HFF-Myc (cell line): Measurements from ENCODE around the gene GDE1.

ENCODE experiments used
- DNase-seq: peaks from one replicate; pipeline ENCODE4 v3.0.0-alpha.2; 2011; ENCODE audit warnings: low read depth; ENCODE audit errors: extremely low read depth
- H3K4me3 ChIP-seq: replicated peaks from 2 replicates; pipeline ENCODE4 v1.5.1; 2011; ENCODE audit warnings: low read depth, mild to moderate bottlenecking, control low read depth, low read length
- CTCF ChIP-seq: IDR thresholded peaks from 2 replicates; pipeline ENCODE4 v1.5.1; 2012; ENCODE audit warnings: mild to moderate bottlenecking, low read depth, low read length, control low read depth; ENCODE audit errors: missing control alignments

The GDE1 gene

GRCh38 chr16:19463468-19464315, 58.2 kb downstream of the GDE1 start:
- DNase-seq: no peak
- H3K4me3 ChIP-seq: no peak overlapping the region
- TF ChIP-seq CTCF: no peak

GRCh38 chr16:19460397-19460796, 61.5 kb downstream of the GDE1 start:
- DNase-seq: no peak
- H3K4me3 ChIP-seq: no peak overlapping the region
- TF ChIP-seq CTCF: no peak

GRCh38 chr16:19458722-19459379, 63.0 kb downstream of the GDE1 start:
- DNase-seq: no peak
- no peak overlapping the region for H3K4me3 ChIP-seq
- no peak for TF ChIP-seq CTCF
